Stimulated activated CD4-positive, alpha-beta T cell treated with anti-CD3 and anti-CD28 coated beads, Interleukin-1b, Interleukin-23, amount 100 ng/mL, for 48 hours (primary cell): Measurements from ENCODE around the gene PRKCQ.

Source experiments
- DNase-seq: peaks from one replicate; pipeline ENCODE4 v3.0.0-alpha.2; 2020

PRKCQ gene

DNA sequence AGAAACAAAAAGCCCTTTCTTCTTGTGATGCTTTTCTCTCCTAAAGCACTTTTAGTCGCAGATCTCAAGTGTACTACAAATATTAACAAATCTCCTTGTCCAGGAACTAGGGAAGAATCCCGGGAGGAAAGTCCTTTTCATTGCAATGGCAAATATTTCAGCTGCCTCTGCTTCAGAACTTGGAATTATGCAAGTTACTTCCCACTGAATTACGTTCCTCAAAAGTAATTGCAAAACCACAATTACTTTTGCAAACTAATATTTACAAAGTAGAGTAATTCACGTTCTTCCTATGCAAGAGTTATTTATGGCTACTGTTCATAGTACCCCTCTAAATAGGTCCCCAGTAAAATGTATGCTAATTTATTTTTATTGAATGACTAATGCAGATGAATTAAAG lies 14.5 kb downstream of the PRKCQ start:
- no peak for DNase-seq

- no peak for DNase-seq
Measured at GRCh38 chr10:6564367-6564766, 15.7 kb downstream of the PRKCQ start.

DNA sequence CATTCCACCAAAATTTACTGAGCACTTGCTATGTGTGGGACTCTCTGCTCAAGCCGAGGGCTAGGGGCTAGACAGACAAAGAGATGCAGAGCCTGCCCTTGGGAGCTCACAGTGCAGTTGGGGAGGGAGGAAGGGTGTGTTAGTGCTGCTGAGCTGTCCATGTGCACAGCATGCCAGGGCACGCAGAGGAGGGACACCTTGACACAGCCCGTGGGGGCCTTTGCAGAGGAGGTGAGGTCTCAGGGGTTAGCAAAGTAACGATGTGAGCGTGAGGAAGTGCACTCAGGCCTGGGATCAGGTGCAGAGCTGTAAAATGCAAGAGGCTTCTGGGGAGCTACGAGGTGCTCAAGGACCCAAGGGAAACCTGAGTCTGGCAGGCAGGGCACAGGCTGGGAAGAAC lies 16.3 kb downstream of the PRKCQ start:
- no peak for DNase-seq

DNA sequence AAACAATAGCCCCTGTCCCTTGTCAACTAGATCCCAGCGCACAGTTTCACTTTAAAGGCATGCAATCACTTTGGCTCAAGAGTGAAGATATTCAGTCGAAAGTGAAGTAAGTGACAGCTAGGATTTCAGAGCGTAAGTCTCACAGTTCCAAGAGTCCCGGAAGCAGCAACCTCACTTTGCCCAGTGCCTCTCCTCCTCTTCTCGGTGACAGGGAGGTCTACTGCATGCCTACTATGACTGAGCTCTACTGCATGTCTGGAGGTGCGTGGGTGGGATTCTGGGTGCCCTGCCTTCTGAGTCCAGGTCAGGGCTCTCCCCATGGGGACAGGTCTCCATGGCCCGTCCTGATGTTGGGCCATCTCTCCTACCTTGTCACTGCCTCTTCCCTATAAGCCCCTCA lies 17.0 kb downstream of the PRKCQ start:
- peak; percentile 73 for DNase-seq

DNA sequence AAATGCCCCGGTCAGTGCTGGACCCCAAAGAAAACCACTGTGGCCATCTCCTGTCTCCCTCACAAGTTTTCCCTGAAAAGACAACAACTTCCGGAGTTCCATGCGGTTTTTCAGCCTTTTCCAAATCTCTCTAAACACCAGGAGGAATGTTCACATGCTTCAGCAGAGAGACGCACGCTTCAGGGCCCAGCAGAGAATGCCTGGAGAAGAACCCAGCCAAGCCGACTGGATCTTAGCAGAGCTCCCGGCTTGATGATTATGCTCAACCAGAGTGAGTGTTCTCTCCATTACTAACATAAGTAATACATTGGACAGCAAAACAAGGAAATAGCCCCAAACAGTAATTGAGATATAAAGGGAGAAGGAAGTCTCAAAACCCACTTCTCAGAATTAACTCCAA lies 17.9 kb downstream of the PRKCQ start:
- no peak for DNase-seq

DNA sequence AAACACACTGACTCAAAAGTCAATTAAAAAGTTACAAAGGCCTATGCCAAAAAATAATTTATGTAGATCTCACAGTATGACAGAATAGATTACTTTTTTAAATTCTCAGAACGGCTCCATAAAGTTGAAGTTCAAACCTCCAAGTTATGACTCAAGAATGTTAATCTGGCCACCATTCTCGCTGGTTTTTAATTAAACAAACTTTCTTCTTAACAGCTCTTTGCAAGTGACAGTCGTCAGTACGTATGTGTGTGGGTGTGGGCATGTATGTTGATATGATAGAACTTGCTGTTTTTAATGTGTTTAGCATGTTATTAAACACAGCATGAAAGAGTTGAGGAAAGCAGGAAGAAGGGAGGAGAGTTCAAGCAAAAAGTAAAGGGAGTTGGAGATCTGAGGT lies 18.5 kb downstream of the PRKCQ start:
- DNase-seq = no peak

GRCh38 chr10:6558759-6559461 lies 21.2 kb downstream of the PRKCQ start:
- DNase-seq = no peak

- DNase-seq = no peak
Measured at GRCh38 chr10:6558272-6558671, 21.8 kb downstream of the PRKCQ start.

GRCh38 chr10:6553937-6554336 lies 26.1 kb downstream of the PRKCQ start:
- DNase-seq = no peak

DNA sequence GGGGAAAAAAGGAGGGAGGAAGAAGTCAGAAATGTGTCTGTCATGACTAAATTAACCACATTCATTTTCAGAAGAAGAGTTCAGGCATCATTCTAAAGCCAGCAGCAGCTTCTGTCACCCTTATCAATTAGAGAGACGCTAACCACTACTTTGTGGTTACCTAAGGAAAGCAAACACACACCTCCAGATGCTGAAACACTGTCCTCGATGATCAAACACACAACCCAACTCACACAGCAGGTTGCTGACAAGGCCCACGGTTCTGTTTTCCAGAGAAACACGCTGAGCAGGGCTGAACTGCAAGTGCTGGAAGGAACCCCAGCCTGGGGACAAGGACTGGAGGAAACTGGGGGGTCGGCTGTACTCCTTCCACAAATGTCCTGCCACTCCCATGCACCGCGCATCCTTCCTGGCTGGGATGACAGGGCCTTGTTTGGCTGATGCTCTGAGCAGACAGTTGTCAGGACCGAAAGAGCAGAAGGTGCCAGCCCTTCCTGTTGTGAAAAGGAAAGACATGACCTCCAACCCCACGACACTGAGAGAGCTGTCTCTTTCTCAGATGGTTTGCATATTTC lies 36.6 kb downstream of the PRKCQ start:
- DNase-seq = peak; percentile 73

- DNase-seq = peak; percentile 42
Measured at GRCh38 chr10:6542999-6543430, 37.1 kb downstream of the PRKCQ start.

- DNase-seq = no peak
Measured at GRCh38 chr10:6539833-6540232, 40.2 kb downstream of the PRKCQ start.

- no peak for DNase-seq
Measured at GRCh38 chr10:6537770-6538169, 42.3 kb downstream of the PRKCQ start.

DNA sequence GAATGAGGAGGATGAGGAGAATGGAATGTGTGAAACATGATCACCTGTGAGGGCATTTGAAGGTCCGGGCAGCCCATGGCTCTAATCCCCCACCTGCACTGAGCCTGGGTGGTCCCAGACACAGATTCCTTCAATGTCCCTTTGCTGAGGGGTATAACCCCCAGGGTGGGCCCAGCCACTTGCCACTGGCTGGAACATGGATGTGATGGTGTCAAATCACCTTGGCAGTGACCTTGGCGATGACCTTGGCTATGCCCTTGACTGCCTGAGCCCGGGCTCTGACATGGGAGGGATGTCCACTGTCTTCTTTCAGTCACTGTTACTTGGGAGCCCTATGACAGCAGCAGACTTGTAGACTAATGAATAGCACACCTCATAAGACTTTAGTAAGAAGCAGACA lies 44.0 kb downstream of the PRKCQ start:
- no peak for DNase-seq

DNA sequence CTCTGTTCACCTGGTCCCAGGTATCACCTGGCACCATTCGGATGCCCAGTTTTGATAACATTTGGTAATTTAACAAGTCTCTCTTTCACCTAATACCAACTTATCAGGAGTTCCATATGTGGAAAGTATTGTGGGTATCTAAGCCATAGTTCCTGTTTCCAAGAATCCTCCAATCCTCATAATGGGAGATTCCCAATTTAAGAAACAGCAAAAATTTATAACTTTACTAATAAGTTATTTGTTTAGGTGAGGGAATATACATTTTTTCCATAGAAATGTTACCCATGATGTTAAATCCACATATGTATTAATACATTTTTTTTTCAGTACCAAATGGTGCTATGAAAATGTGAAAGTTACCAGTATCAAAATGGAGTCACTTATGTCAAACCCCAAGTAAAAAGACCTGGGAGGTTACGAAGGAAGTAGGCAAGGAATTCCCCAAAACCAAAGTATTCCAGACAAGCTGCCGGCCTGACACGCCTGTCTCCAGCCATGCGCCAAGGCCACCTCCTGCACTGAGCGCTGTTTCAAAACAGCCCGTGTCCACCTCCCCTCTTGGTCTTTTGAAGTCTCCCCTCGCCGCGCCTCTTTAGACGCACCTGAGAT lies 44.8 kb downstream of the PRKCQ start:
- DNase-seq = no peak

DNA sequence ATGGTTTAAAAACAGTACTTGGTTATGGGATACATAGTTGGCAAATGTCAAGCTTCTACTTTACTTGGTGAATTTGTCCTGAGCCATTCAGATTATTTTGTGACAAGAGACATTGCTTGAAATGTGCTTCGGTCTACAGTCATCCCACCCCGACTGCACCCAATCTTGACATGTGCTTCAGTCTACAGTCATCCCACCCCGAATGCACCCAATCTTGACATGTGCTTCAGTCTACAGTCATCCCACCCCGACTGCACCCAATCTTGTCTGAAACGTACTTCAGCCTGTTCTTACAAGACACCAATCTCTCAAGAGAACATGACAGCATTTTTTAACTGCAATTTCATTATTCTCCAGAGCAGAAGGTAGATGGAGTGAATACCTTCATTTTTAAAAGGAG lies 47.8 kb downstream of the PRKCQ start:
- peak; percentile 48 for DNase-seq

DNA sequence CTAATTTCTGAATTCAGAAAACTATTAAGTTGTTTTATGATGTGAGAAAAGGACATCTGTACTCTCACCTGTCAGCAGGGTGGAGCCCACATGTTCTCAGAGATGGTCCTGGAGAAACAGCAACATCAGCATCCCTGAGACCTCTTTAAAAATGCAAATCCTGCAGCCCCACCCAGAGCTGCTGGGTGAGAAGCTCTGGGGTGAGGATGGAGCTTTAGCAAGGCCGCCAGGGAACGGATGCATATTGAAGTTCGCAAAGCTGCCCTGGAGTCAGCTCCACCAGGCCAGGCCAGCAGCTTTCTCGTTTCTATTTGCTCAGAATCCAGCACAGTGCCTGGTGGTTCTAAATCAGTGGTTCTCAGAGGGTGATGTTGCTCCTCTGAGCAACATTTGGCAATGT lies 49.1 kb downstream of the PRKCQ start:
- DNase-seq = no peak

- peak; percentile 83 for DNase-seq
Measured at GRCh38 chr10:6530211-6530840, 49.8 kb downstream of the PRKCQ start.

- DNase-seq = no peak
Measured at GRCh38 chr10:6528198-6528950, 51.7 kb downstream of the PRKCQ start.

- DNase-seq = no peak
Measured at GRCh38 chr10:6525599-6526165, 54.4 kb downstream of the PRKCQ start.

GRCh38 chr10:6522230-6522629 lies 57.8 kb downstream of the PRKCQ start:
- no peak for DNase-seq

- no peak for DNase-seq
Measured at GRCh38 chr10:6520138-6520537, 59.9 kb downstream of the PRKCQ start.
